GM23338 (cell line): ENCODE results near the gene GBE1. TPM values are rescaled to one million over a fixed set of nuclear protein-coding genes. Genes with fewer than 3 reads are reported as not detected.
"Not testable (repeated sequence)": the region's sequence is repeated elsewhere in the genome, so short reads cannot be mapped to it uniquely, and the experiment has no call there.

ENCODE experiments used
- ATAC-seq: fragments of 200-7000 bp; cut with Tn5 transposase; 3 replicates; pipeline ENCODE4 v1.9.1; 2020
- DNase-seq: peaks from one replicate; pipeline ENCODE4 v3.0.0-alpha.2; 2015; ENCODE audit warnings: low spot score
- H2AFZ ChIP-seq: fragments of 200-600 bp; sonication (generic); 2 replicates; pipeline ENCODE4 v1.8.0; 2016; ENCODE audit warnings: antibody characterized with exemption, mild to moderate bottlenecking, moderate library complexity
- H3F3A ChIP-seq: fragments of 200-600 bp; sonication (generic); replicated peaks from 2 replicates; pipeline ENCODE4 v1.8.0; 2017; ENCODE audit warnings: antibody characterized with exemption, mixed run types, low read depth
- H3K27ac ChIP-seq: fragments of 200-600 bp; sonication (generic); 2 replicates; pipeline ENCODE4 v1.6.1; 2016; ENCODE audit warnings: low read depth
- H3K27me3 ChIP-seq: fragments of 200-600 bp; sonication (generic); 2 replicates; pipeline ENCODE4 v1.8.0; 2016; ENCODE audit warnings: mild to moderate bottlenecking, mixed run types, moderate library complexity; ENCODE audit not compliant: insufficient read depth
- H3K36me3 ChIP-seq: fragments of 200-600 bp; sonication (generic); 2 replicates; pipeline ENCODE4 v1.8.0; 2016; ENCODE audit warnings: mild to moderate bottlenecking; ENCODE audit not compliant: insufficient read depth
- H3K4me1 ChIP-seq: fragments of 200-600 bp; sonication (generic); 2 replicates; pipeline ENCODE4 v1.8.0; 2016; ENCODE audit warnings: mild to moderate bottlenecking, moderate library complexity; ENCODE audit not compliant: insufficient read depth
- H3K4me2 ChIP-seq: fragments of 200-600 bp; sonication (generic); 2 replicates; pipeline ENCODE4 v1.7.1; 2017; ENCODE audit warnings: mixed run types
- H3K4me3 ChIP-seq: fragments of 200-600 bp; sonication (generic); 2 replicates; pipeline ENCODE4 v1.6.1; 2016; ENCODE audit warnings: mixed run types
- H3K79me2 ChIP-seq: fragments of 200-600 bp; sonication (generic); replicated peaks from 2 replicates; pipeline ENCODE4 v1.8.0; 2017; ENCODE audit warnings: mild to moderate bottlenecking; ENCODE audit not compliant: insufficient read depth
- H3K9me2 ChIP-seq: fragments of 200-600 bp; sonication (generic); 2 replicates; pipeline ENCODE4 v1.8.0; 2017; ENCODE audit not compliant: insufficient read depth
- H4K20me1 ChIP-seq: fragments of 200-600 bp; sonication (generic); replicated peaks from 2 replicates; pipeline ENCODE4 v1.8.0; 2017; ENCODE audit warnings: mild to moderate bottlenecking; ENCODE audit not compliant: insufficient read depth
- H3K27ac Mint-ChIP-seq: 2 replicates; pipeline ENCODE4 v1.8.0; 2020; ENCODE audit warnings: inconsistent platforms, mild to moderate bottlenecking, moderate library complexity, mixed read lengths
- H3K27me3 Mint-ChIP-seq: 3 replicates; pipeline ENCODE4 v1.8.0; 2022; ENCODE audit warnings: low read depth, mild to moderate bottlenecking, moderate library complexity, mixed read lengths, inconsistent platforms; ENCODE audit not compliant: insufficient read depth, poor library complexity
- H3K36me3 Mint-ChIP-seq: 3 replicates; pipeline ENCODE4 v1.8.0; 2021; ENCODE audit warnings: low read depth, mild to moderate bottlenecking, inconsistent platforms, moderate library complexity, mixed read lengths
- H3K4me1 Mint-ChIP-seq: 3 replicates; pipeline ENCODE4 v1.8.0; 2020; ENCODE audit warnings: mild to moderate bottlenecking, inconsistent platforms, mixed read lengths
- H3K4me3 Mint-ChIP-seq: 3 replicates; pipeline ENCODE4 v1.8.0; 2021; ENCODE audit warnings: moderate library complexity, mild to moderate bottlenecking, inconsistent platforms, mixed read lengths
- H3K9me3 Mint-ChIP-seq: 3 replicates; pipeline ENCODE4 v1.8.0; 2020; ENCODE audit warnings: moderate library complexity, mild to moderate bottlenecking, inconsistent platforms, mixed read lengths
- JUNB ChIP-seq: IDR thresholded peaks from one replicate; pipeline ENCODE4 v1.6.1; 2016; ENCODE audit warnings: antibody characterized with exemption; ENCODE audit not compliant: unreplicated experiment
- POLR2AphosphoS5 ChIP-seq: IDR thresholded peaks from 2 replicates; pipeline ENCODE4 v1.6.1; 2016; ENCODE audit warnings: antibody characterized with exemption, low read depth
- STAT1 ChIP-seq: IDR thresholded peaks from one replicate; pipeline ENCODE4 v1.6.1; 2016; ENCODE audit warnings: antibody characterized with exemption; ENCODE audit not compliant: unreplicated experiment
- ZNF114 ChIP-seq: fragments of 250-450 bp; sonication (Bioruptor Pico); IDR thresholded peaks from 2 replicates; pipeline ENCODE4 v1.5.0; 2020; ENCODE audit warnings: mild to moderate bottlenecking, moderate library complexity
- ZNF462 ChIP-seq: fragments of 250-450 bp; sonication (Bioruptor Pico); IDR thresholded peaks from 2 replicates; pipeline ENCODE4 v1.5.0; 2020; ENCODE audit warnings: mild to moderate bottlenecking, moderate library complexity
- polyA plus RNA-seq: library from polyadenylated mRNA; unstranded; fragments of >200 nt; fragmentation: Nextera tagmentation; extraction: Ambion mirVana; gene quantifications from 2 replicates; pipeline ENCODE4 v1.2.1, GENCODE V29; 2016
- total RNA-seq: library from RNA; depleted of rRNA; stranded (reverse); fragments of >200 nt; shearing (Covaris generic); gene quantifications from 2 replicates; pipeline ENCODE4 v1.2.3, GENCODE V29; 2014
- TF ChIP-seq, protein P1 (sequence below): IDR thresholded peaks from 2 replicates; pipeline ENCODE4 v1.6.1; 2016; ENCODE audit warnings: antibody characterized with exemption

Gene GBE1
- total and polyA plus RNA-seq, 2 experiments from 2014 or later = 6.4 to 12.2 TPM

DNA sequence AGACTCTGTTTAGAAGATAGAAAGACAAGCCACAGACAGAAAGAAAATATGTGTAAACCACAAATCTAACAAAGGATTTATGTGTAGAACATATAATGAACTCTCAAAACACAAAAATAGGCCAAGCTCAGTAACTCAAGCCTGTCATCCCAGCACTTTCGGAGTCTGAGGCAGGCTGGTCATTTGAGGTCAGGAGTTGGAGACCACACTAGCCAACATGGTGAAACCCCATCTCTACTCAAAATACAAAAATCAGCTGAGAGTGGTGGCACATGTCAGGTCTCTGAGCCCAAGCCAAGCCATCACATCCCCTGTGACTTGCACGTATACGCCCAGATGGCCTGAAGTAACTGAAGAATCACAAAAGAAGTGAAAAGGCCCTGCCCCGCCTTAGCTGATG is 14.2 kb downstream of the GBE1 start:
- H3K4me1 ChIP-seq, DNase-seq, H3K4me3 Mint-ChIP-seq, H3K27me3 Mint-ChIP-seq, ATAC-seq, H3K4me3 ChIP-seq, H3K36me3 Mint-ChIP-seq, H3K79me2 ChIP-seq, H3K4me2 ChIP-seq, H3F3A ChIP-seq, H3K9me2 ChIP-seq, H3K9me3 Mint-ChIP-seq, H2AFZ ChIP-seq, H4K20me1 ChIP-seq, H3K27ac Mint-ChIP-seq, H3K27me3 ChIP-seq, H3K36me3 ChIP-seq, H3K27ac ChIP-seq: not testable (repeated sequence)
- H3K4me1 Mint-ChIP-seq = peaks cover 17% of the 10 kb centered on the region; the same call in 2 of the 3 replicates

DNA sequence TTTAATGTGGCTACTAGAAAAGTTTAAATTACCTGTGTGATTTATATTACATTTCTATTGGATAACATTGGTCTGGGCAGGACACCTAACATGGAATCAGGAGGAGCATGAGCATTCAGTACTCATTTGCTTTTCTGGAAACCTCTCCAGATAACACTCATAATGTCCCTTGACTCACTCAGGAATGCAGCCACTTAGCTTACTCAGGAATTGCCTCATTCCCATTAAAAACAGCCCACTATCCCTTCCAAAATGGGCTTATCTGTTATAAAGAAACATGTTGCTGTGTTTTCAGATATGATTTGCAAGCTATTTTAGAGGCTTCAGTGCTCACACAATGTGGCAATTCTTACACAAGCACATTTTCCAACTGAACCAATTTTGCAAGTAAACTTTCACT is 17.1 kb downstream of the GBE1 start:
- Histone ChIP-seq H3K27ac (no peak overlapping the region), H3K4me2 (no peak overlapping the region), H3K9me2 (no peaks in the 10 kb centered on the region), H4K20me1 (no peaks in the 10 kb centered on the region), H3K79me2 (no peaks in the 10 kb centered on the region), H3F3A (no peaks in the 10 kb centered on the region), H3K36me3 (no peaks in the 10 kb centered on the region), H3K27me3 (no peaks in the 10 kb centered on the region), H3K4me3 (no peak overlapping the region), H2AFZ (no peak overlapping the region), H3K4me1 (peaks cover 8% of the 10 kb centered on the region; the same call in 1 of the 2 replicates)
- no peak overlapping the region for H3K4me3 Mint-ChIP-seq
- DNase-seq (peak; percentile 17), ATAC-seq (no peak)
- H3K9me3 Mint-ChIP-seq = no peaks in the 10 kb centered on the region; the same call in 2 of the 3 replicates
- peaks cover 12% of the 10 kb centered on the region; the same call in 2 of the 3 replicates for H3K4me1 Mint-ChIP-seq
- no peak overlapping the region; the same call in none of the 2 replicates for H3K27ac Mint-ChIP-seq
- H3K27me3 Mint-ChIP-seq = peaks cover 2% of the 10 kb centered on the region
- peaks cover 6% of the 10 kb centered on the region; the same call in 2 of the 3 replicates for H3K36me3 Mint-ChIP-seq
- no peak for TF ChIP-seq POLR2AphosphoS5
- no peak for TF ChIP-seq STAT1
- no peak for TF ChIP-seq ZNF114
- no peak for TF ChIP-seq JUNB
- TF ChIP-seq, protein P1, sequence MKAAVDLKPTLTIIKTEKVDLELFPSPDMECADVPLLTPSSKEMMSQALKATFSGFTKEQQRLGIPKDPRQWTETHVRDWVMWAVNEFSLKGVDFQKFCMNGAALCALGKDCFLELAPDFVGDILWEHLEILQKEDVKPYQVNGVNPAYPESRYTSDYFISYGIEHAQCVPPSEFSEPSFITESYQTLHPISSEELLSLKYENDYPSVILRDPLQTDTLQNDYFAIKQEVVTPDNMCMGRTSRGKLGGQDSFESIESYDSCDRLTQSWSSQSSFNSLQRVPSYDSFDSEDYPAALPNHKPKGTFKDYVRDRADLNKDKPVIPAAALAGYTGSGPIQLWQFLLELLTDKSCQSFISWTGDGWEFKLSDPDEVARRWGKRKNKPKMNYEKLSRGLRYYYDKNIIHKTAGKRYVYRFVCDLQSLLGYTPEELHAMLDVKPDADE = no peak
- TF ChIP-seq ZNF462 (CRISPR knock-in tag) = no peak
